ENCODE results near the gene DELE1.
"Not testable (repeated sequence)": the region's sequence is repeated elsewhere in the genome, so short reads cannot be mapped to it uniquely, and the experiment has no call there.

GRCh38 chr5:141922827-141923447 lies 734 bp upstream of the DELE1 start:
- not testable (repeated sequence) for TF ChIP-seq CTCF, POLR2A (IDR thresholded peaks at IDR 0.05)
